Measurements from ENCODE around the gene C2orf42.
"Not testable (repeated sequence)": the region's sequence is repeated elsewhere in the genome, so short reads cannot be mapped to it uniquely, and the experiment has no call there.

C2orf42 gene

GRCh38 chr2:70173520-70173919 is 17.3 kb downstream of the C2orf42 start:
- DNase-seq (ENCODE audit: low read depth in 4 of 4, low spot score in 1 of 4) = no peak

- not testable (repeated sequence) for DNase-seq (ENCODE audit: low read depth in 4 of 4, low spot score in 1 of 4)
Measured at GRCh38 chr2:70169654-70170245, 21.1 kb downstream of the C2orf42 start.

- no peak for DNase-seq (ENCODE audit: low read depth in 4 of 4, low spot score in 1 of 4)
Measured at GRCh38 chr2:70161069-70161534, 29.7 kb downstream of the C2orf42 start.

DNA sequence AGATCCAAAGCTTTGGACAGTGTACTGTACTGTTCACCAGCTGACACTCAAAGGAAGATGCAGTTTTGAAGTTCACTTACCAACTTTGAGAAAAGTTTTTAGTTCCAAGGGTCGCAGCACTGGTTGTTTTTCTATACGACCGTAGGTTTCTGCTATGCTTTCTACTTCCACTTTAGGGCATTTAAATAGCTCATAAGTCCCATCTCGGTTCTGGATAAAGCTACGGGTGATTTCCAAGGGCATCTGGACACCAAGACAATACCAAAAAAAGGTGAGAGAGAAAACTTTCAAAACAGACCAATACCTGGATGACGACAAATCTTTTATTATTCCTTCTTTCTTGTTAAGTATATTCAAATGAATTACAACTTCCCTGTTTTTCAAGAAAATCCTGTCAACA is 30.3 kb downstream of the C2orf42 start:
- DNase-seq (ENCODE audit: low read depth in 4 of 4, low spot score in 1 of 4) = no peak

- not testable (repeated sequence) for DNase-seq (ENCODE audit: low read depth in 4 of 4, low spot score in 1 of 4)
Measured at GRCh38 chr2:70149130-70149686, 41.6 kb downstream of the C2orf42 start.

DNA sequence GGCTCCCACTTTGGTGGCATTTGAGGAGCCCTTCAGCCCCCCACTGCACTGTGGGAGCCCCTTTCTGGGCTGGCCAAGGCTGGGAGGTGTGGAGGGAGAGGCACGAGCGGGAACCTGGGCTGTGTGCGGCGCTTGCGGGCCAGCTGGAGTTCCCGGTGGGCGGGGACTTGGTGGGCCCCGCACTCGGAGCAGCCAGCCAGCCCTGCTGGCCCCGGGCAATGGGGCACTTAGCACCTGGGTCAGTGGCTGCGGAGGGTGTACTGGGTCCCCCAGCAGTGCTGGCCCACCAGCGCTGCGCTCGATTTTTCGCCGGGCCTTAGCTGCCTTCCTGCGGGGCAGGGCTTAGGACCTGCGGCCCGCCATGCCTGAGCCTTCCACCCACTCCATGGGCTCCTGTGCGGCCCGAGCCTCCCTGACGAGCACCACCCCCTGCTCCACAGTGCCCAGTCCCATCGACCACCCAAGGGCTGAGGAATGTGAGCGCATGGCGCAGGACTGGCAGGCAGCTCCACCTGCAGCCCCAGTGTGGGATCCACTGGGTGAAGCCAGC is 42.5 kb downstream of the C2orf42 start:
- not testable (repeated sequence) for DNase-seq (ENCODE audit: low read depth in 4 of 4, low spot score in 1 of 4)

DNA sequence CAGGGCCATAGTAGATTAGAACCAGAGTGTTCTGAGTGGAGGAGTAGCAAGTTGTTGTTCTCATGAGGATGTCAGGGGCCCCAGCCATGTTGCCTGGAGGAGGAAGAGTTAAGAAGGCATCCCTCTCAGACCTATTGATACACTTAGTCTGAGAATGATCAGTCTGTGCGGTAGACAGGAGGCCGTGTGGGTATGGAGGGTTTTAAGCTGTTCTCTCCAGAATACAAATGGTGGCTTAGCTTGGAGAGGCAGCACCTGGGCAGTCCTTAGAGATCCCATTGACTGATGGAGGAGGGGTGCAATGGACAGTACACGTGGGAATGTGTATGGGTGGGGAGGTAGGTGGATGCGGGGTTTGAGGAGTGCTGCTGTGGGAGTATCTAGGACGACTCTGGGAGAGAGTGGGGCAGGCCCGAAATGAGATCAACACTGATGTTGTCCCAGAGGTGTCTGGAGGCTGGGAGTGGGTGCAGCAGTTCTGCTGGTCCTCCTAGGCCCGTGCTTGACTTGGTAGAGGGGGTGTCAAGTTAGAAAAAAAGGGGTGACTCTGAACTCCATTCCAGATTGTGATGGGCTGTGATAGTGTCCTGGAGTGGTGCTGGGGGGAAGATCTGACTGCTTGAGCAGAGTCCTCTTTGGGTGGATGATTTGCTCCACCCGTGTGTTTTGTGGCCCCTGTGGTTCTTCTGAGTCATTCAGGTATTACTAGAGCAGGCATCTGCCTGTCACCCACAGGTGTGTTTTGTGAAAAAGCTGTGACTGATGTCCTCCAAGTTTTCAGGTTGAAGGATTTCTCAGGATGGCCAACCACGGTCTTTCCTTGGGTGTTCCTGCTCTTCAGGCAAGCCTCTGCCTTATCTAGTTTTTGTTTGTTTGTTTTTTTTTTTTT is 44.7 kb downstream of the C2orf42 start:
- DNase-seq (ENCODE audit: low read depth in 4 of 4, low spot score in 1 of 4) = no peak

DNA sequence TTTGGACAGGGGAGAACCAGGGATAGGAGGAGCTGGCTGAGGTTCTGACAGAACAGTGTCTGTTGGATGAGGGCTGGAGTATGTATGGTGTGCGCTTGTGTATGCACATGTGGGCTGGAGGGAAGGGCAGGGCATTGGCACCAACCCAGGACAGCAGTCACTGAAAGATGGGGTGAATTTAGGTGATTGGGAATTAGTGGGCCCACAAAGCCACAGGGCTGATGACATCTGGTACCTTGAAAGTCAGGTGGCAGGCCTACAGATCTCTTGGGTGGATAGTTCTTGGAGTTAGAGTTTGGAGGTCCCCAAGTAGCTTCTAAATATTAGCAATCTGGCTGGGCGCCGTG is 45.7 kb downstream of the C2orf42 start:
- DNase-seq (ENCODE audit: low read depth in 4 of 4, low spot score in 1 of 4) = no peak

DNA sequence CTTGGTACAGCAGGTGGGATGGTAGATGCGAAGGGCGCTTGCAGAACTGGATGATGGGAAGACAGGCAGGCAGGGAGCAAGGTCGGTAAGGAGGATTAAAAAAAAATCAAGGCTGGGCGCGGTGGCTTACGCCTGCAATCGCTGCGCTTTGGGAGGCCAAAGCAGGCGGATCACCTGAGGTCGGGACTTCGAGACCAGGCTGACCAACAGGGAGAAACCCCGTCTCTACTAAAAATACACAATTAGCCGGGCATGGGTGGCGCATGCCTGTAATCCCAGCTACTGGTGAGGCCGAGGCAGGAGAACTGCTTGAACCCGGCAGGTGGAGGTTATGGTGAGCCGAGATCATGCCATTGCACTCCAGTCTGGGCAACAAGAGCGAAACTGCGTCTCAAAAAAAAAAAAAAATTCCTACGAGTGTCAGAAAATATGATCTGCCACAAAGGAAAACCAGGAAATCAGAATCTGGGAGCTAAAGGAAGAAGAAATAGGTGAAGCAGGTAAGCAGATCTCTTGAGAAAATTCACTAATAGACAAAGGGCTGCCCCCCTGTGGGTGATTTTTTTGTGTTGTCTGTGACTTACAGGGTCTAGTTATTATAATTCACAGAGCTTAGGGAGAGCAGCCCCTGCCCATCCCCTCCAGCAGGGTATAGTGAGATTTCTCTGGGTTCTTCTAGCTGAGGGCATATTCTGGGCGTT is 46.2 kb downstream of the C2orf42 start:
- no peak for DNase-seq (ENCODE audit: low read depth in 4 of 4, low spot score in 1 of 4)

DNA sequence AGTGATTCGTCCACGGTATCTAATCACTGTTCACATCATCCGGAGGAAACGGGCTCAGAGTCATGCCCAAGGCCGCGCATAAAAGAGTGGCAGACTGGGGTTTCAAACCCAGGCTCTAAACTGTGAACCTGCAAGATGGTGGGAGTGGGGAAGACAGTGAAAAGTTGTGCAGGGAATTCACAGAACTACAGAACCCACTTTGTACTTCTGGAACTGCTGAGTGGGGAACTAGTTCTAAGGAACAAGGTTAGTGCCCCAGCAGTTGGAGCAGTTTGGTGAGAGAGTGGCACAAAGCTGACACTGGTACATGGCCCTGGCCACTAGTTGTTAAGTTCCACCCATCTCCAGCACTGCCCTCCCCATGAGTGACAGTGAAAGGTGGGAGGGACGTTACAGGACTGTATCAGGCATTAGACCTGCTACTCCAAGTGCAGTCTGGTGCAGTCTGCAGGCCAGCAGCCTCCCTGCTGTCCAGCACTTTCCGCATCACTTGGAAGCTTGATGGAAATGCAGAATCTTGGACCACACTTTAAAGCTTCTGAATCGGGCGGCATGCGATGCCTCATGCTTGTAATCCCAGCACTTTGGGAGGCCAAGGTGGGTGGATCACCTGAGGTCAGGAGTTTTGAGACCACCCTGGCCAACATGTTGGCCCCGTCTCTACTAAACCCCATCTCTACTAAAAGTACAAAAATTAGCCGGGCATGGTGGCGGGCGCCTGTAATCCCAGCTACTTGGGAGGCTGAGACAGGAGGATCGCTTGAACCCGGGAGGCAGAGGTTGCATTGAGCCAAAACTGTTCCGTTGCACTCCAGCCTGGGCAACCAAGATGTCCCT is 47.3 kb downstream of the C2orf42 start:
- DNase-seq (ENCODE audit: low read depth in 4 of 4, low spot score in 1 of 4) = no peak

DNA sequence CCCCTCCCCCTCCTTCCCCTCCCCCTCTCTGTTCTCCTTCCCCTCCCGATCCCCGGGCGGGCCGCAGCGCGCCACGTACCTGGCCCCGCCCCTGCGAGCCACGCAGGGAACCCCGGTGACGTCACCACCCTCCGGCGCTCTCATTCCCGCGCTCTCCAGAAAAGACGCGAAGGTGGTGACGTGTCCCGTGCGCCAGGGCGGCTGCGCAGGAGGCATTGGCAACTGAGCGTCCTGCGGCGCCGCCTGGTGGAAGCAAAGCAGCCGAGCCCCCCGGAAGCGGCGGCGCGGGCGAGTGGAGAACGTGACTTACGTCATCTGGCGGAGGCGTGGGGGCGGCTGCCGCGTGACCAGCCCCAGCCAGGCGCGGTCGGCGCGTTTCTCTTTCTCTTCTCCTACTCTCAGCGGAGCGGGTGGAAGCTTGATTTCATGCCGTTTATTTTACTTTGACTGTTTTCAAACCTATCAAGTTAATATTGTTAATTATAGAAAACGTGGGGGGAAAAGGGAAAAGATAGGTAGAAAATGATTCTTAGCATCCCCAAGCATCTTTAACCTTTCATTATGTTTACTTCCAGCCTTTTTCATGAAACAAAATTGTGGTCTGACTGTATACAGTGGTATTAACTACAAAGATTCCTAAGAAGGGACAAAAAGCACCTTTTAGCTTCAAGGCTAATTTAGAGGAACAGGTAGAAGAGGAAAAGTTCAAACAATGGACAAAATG is 48.1 kb downstream of the C2orf42 start:
- DNase-seq (ENCODE audit: low read depth in 4 of 4, low spot score in 1 of 4) = peak; percentile 99 to 100 (median 99)

- no peak for DNase-seq (ENCODE audit: low read depth in 4 of 4, low spot score in 1 of 4)
Measured at GRCh38 chr2:70141902-70142589, 48.8 kb downstream of the C2orf42 start.

DNA sequence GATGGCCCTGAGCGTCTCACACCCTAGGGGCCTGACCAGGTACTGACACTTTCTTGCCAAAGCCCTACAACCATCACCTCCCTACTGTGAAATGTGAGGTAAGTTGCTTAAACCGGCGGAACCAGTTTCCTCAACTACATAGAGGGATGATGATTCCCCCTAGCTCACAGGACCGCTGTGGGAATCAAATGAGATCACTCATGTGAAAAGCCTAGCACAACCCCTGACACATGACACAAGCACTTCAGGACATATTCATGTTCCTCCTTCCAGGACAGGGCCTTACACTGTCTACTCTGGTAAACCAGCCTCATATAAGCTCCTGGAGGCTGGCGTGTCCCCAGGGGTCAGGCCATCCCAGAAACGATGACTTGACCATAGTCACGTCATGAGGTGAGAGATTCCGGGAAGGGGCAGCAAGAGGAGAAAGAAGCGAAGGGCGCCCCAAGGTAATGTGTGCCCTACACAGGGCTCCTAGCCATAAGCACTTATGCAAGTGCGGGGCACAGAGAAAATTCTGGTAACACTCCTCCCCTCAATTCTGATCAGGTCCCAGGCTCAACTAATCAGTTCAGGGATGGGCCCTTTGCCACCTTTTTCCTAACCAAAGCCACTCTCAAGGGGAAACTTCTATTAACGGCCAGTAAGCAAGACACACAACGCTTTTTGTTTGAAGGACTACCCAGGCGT is 49.5 kb downstream of the C2orf42 start:
- DNase-seq (ENCODE audit: low read depth in 4 of 4, low spot score in 1 of 4) = no peak

- no peak for DNase-seq (ENCODE audit: low read depth in 4 of 4, low spot score in 1 of 4)
Measured at GRCh38 chr2:70140791-70141211, 50.0 kb downstream of the C2orf42 start.

- DNase-seq (ENCODE audit: low read depth in 4 of 4, low spot score in 1 of 4) = not testable (repeated sequence)
Measured at GRCh38 chr2:70134323-70134983, 56.4 kb downstream of the C2orf42 start.

DNA sequence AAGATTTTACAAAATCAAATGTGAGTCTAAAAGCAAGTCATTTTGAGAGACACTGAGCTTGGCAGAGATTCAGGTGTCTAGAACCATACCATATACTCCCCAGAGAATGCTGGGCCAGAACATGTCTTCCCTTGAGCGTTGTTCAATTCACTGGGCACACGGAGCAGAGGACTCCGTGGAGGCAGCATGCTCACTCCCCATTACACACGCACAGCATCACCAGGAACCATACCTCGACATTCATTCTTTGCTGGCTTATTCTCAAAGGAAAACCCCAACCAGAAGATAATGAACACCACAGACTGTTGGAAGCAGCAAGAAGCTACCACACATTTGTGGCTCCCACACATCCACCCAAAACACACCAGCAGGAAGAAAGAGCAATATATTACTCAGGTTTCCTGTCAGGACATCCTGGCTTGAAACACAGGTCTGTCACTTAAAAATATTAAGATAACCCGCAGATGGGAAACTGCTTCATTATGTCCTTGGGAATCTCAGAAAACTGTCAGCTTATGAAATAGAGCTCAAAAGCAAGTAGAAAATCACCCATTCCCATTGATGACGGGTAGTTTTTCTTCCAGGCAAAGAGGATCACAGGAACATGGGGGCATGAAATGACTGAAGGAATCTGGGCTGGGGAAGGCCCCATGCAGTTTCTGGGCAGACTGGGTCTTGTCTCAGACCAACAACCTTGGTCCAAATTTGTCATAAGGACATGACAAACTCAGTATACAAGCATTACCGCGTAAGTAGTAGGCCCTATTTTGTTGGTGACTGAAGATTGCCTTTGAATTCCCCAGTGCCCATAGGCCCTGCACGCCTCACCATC is 57.1 kb downstream of the C2orf42 start:
- DNase-seq (ENCODE audit: low read depth in 4 of 4, low spot score in 1 of 4) = no peak

DNA sequence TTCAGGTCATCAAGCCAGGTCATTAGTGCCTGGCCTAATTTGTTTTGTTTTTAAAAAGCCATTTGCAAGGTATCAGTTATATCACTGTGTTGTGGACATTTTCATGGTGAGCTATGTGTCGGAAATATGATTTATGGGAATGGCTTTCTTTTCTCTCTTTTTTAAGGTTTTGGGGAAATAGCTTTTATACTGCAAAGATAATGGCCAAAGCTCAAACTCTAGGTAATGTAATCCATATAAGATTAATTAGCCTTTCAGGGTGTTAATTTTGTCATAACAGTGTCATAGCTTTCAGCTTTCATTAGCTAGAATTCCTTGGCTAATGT is 57.7 kb downstream of the C2orf42 start:
- no peak for DNase-seq (ENCODE audit: low read depth in 4 of 4, low spot score in 1 of 4)
